WTC11 (cell line): ENCODE results near the gene UBC. TPM values are rescaled to one million over a fixed set of nuclear protein-coding genes. Genes with fewer than 3 reads are reported as not detected.
"Not testable (repeated sequence)": the region's sequence is repeated elsewhere in the genome, so short reads cannot be mapped to it uniquely, and the experiment has no call there.

Source experiments
- ATAC-seq: fragments of 200-7000 bp; cut with Tn5 transposase; 2 replicates; pipeline ENCODE4 v1.10.0; 2021; ENCODE audit warnings: mild to moderate bottlenecking, moderate library complexity
- CTCF ChIA-PET: fragments of 300-600 bp; sonication (Branson Sonifier 250); formaldehyde crosslinking; loops from one replicate; lab custom pipeline; 2021; ENCODE audit warnings: antibody characterized with exemption; lab: Charles Lee
- POLR2A ChIA-PET: fragments of 350-600 bp; sonication (Branson Sonifier 250); formaldehyde crosslinking; loops from one replicate; lab custom pipeline; 2021; ENCODE audit warnings: antibody characterized with exemption; lab: Charles Lee
- DNase-seq: peaks from one replicate; pipeline ENCODE4 v3.0.0; 2021; ENCODE audit warnings: low spot score
- H3K27ac Mint-ChIP-seq: 2 replicates; pipeline ENCODE4 v1.8.0; 2021; ENCODE audit warnings: mixed read lengths
- H3K27me3 Mint-ChIP-seq: 2 replicates; pipeline ENCODE4 v1.8.0; 2021; ENCODE audit warnings: low read depth, mild to moderate bottlenecking, moderate library complexity, mixed read lengths
- H3K36me3 Mint-ChIP-seq: 2 replicates; pipeline ENCODE4 v1.8.0; 2021; ENCODE audit warnings: mixed read lengths
- H3K4me1 Mint-ChIP-seq: 2 replicates; pipeline ENCODE4 v1.8.0; 2022; ENCODE audit warnings: mixed read lengths
- H3K4me3 Mint-ChIP-seq: 2 replicates; pipeline ENCODE4 v1.8.0; 2021; ENCODE audit warnings: mild to moderate bottlenecking, moderate library complexity, mixed read lengths
- H3K9me3 Mint-ChIP-seq: 2 replicates; pipeline ENCODE4 v1.8.0; 2021; ENCODE audit warnings: mixed read lengths
- CREM ChIP-seq: sonication (generic); formaldehyde crosslinking; IDR thresholded peaks from 2 replicates; pipeline ENCODE4 v1.8.1; 2022; ENCODE audit warnings: mild to moderate bottlenecking, missing genetic modification reagents, moderate library complexity
- E2F5 ChIP-seq: sonication (generic); formaldehyde crosslinking; IDR thresholded peaks from 2 replicates; pipeline ENCODE4 v1.8.1; 2022; ENCODE audit warnings: mild to moderate bottlenecking, moderate library complexity, missing genetic modification reagents
- ETV6 ChIP-seq: sonication (generic); formaldehyde crosslinking; IDR thresholded peaks from 2 replicates; pipeline ENCODE4 v1.8.1; 2022; ENCODE audit warnings: mild to moderate bottlenecking, missing genetic modification reagents
- FOXP1 ChIP-seq: sonication (generic); formaldehyde crosslinking; IDR thresholded peaks from 2 replicates; pipeline ENCODE4 v1.8.0; 2022; ENCODE audit warnings: missing genetic modification reagents, mild to moderate bottlenecking, moderate library complexity, borderline replicate concordance
- JAZF1 ChIP-seq: fragments of 250-450 bp; sonication (Bioruptor Pico); IDR thresholded peaks from 2 replicates; pipeline ENCODE4 v1.9.0; 2021; ENCODE audit warnings: moderate library complexity, mild to moderate bottlenecking, inconsistent platforms
- MXD4 ChIP-seq: fragments of 250-450 bp; sonication (Bioruptor Pico); IDR thresholded peaks from 2 replicates; pipeline ENCODE4 v1.8.0; 2021; ENCODE audit warnings: mild to moderate bottlenecking, moderate library complexity, borderline replicate concordance
- PRDM15 ChIP-seq: sonication (generic); formaldehyde crosslinking; IDR thresholded peaks from 2 replicates; pipeline ENCODE4 v1.8.0; 2022; ENCODE audit warnings: missing genetic modification reagents
- PRRX2 ChIP-seq: fragments of 250-450 bp; sonication (Bioruptor Pico); IDR thresholded peaks from 2 replicates; pipeline ENCODE4 v1.8.0; 2021; ENCODE audit warnings: mild to moderate bottlenecking
- SMAD4 ChIP-seq: sonication (generic); formaldehyde crosslinking; IDR thresholded peaks from 2 replicates; pipeline ENCODE4 v1.8.0; 2022; ENCODE audit warnings: mild to moderate bottlenecking, missing genetic modification reagents
- TEAD4 ChIP-seq: sonication (generic); formaldehyde crosslinking; IDR thresholded peaks from 2 replicates; pipeline ENCODE4 v1.8.0; 2022; ENCODE audit warnings: mild to moderate bottlenecking, missing genetic modification reagents
- USF2 ChIP-seq: sonication (generic); formaldehyde crosslinking; IDR thresholded peaks from 2 replicates; pipeline ENCODE4 v1.8.1; 2023; ENCODE audit warnings: mild to moderate bottlenecking, missing genetic modification reagents, moderate library complexity
- ZBTB21 ChIP-seq: sonication (generic); formaldehyde crosslinking; IDR thresholded peaks from 2 replicates; pipeline ENCODE4 v1.8.1; 2023; ENCODE audit warnings: mild to moderate bottlenecking, missing genetic modification reagents, borderline replicate concordance
- ZNF121 ChIP-seq: sonication (generic); formaldehyde crosslinking; IDR thresholded peaks from 2 replicates; pipeline ENCODE4 v1.8.0; 2023; ENCODE audit warnings: missing genetic modification reagents
- ZNF138 ChIP-seq: sonication (generic); formaldehyde crosslinking; conservative IDR thresholded peaks from 2 replicates; pipeline ENCODE4 v1.8.1; 2022; ENCODE audit warnings: mild to moderate bottlenecking, moderate library complexity, missing genetic modification reagents
- ZNF425 ChIP-seq: fragments of 250-450 bp; sonication (Bioruptor Pico); conservative IDR thresholded peaks from 2 replicates; pipeline ENCODE4 v1.9.0; 2021; ENCODE audit warnings: mild to moderate bottlenecking
- ZNF671 ChIP-seq: fragments of 250-450 bp; sonication (Bioruptor Pico); IDR thresholded peaks from 2 replicates; pipeline ENCODE4 v1.8.0; 2021; ENCODE audit warnings: mild to moderate bottlenecking
- total RNA-seq: library from RNA; stranded (reverse); gene quantifications from 3 replicates; pipeline ENCODE4 v1.2.3, GENCODE V29; 2021
- TF ChIP-seq, protein P1 (sequence below): fragments of 250-450 bp; sonication (Bioruptor Pico); IDR thresholded peaks from 2 replicates; pipeline ENCODE4 v2.1.2; 2022; ENCODE audit warnings: mild to moderate bottlenecking, moderate library complexity
- TF ChIP-seq, protein P2 (sequence below): fragments of 250-450 bp; sonication (Bioruptor Pico); IDR thresholded peaks from 2 replicates; pipeline ENCODE4 v1.9.0; 2021; ENCODE audit warnings: mild to moderate bottlenecking
- TF ChIP-seq, protein P3 (sequence below): sonication (generic); formaldehyde crosslinking; IDR thresholded peaks from 2 replicates; pipeline ENCODE4 v1.8.0; 2022; ENCODE audit warnings: mild to moderate bottlenecking, missing genetic modification reagents
- TF ChIP-seq, protein P4 (sequence below): sonication (generic); formaldehyde crosslinking; IDR thresholded peaks from 2 replicates; pipeline ENCODE4 v1.8.1; 2022; ENCODE audit warnings: low read depth, mild to moderate bottlenecking, moderate library complexity, missing genetic modification reagents, borderline replicate concordance

UBC gene
- total RNA-seq, 1 experiment from 2014 or later: 530 TPM

DNA sequence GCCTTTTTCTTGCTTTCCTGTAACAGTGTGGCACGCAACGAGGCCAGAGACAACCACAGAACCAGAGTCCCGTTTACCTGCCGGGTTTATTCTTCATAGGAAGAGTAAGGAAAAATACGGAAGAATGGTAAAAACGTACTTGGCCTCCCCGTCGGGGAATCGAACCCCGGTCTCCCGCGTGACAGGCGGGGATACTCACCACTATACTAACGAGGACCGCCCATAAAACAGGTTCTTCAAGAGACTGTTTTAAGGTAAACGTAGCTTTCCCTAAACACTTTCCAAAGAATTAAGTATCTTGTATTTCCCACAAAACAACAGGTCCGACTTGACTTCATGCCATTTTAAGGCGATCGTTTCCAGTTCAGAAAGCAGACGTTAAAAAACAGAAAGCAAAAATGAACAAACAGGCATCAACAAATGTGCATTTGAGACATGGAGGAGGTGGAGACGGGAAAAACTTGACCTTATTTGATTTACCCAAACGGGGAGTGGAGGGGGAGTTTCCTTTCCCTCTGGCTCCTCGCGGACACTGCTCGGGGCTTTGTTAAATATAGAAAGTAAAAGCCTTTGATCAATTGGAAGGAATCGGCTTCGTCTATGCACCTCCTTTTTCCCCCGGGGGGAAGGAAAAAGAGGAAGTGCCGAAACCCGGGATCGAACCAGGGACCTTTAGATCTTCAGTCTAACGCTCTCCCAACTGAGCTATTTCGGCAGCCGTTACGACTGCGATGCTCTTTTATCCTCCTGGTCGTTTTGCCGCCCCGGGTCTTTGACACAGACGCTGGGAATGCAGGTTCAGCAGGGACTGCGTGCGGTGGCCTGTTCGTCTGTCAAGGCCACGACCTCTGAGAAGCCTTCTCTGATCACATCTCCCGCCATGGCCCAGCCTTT lies 13.0 kb upstream of the UBC start (continued):
- TF ChIP-seq, protein P1, sequence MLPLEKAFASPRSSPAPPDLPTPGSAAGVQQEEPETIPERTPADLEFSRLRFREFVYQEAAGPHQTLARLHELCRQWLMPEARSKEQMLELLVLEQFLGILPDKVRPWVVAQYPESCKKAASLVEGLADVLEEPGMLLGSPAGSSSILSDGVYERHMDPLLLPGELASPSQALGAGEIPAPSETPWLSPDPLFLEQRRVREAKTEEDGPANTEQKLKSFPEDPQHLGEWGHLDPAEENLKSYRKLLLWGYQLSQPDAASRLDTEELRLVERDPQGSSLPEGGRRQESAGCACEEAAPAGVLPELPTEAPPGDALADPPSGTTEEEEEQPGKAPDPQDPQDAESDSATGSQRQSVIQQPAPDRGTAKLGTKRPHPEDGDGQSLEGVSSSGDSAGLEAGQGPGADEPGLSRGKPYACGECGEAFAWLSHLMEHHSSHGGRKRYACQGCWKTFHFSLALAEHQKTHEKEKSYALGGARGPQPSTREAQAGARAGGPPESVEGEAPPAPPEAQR (CRISPR knock-in tag): 0 out of 2 replicates have a peak, but pooled peaks have one; percentile 29
- TF ChIP-seq CREM (CRISPR knock-in tag) (no peak), SMAD4 (CRISPR knock-in tag) (no peak), PRDM15 (CRISPR knock-in tag) (peak; percentile 15; the same call in 1 of the 2 replicates), JAZF1 (CRISPR knock-in tag) (no peak), PRRX2 (CRISPR knock-in tag) (no peak), TEAD4 (CRISPR knock-in tag) (0 out of 2 replicates have a peak, but pooled peaks have one; percentile 54), ETV6 (CRISPR knock-in tag) (peak; percentile 35; the same call in 1 of the 2 replicates), ZNF671 (CRISPR knock-in tag) (0 out of 2 replicates have a peak, but pooled peaks have one; percentile 28), ZNF121 (peak; percentile 72; the same call in 1 of the 2 replicates)
- TF ChIP-seq, protein P2, sequence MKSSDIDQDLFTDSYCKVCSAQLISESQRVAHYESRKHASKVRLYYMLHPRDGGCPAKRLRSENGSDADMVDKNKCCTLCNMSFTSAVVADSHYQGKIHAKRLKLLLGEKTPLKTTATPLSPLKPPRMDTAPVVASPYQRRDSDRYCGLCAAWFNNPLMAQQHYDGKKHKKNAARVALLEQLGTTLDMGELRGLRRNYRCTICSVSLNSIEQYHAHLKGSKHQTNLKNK (CRISPR knock-in tag): no peak

DNA sequence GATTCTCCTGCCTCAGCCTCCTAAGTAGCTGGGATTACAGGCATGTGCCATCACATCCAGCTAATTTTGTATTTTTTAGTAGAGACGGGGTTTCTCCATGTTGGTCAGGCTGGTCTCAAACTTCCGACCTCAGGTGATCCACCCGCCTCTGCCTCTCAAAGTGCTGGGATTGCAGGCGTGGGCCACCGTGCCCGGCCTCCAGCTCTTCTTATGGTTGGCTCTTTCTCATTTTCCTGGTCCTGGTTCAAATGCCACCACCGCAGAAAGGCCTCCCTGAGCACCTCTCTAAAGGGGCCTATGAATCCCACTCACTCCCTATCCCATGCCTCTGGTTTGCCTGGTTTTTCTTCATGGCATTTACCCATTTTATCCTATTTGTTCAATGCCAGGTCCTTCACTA lies 11.3 kb upstream of the UBC start:
- H3K27me3 Mint-ChIP-seq, ATAC-seq, H3K27ac Mint-ChIP-seq, POLR2A ChIA-PET, H3K9me3 Mint-ChIP-seq, DNase-seq, H3K4me3 Mint-ChIP-seq, H3K36me3 Mint-ChIP-seq: not testable (repeated sequence)
- H3K4me1 Mint-ChIP-seq: peaks cover 31% of the 10 kb centered on the region
- CTCF ChIA-PET: interaction anchor here (1.5 kb wide), 1 partner anchor 19 kb away, joined by 3 read pairs; no protein-coding TSS in a partner anchor

- ChIA-PET POLR2A (no interaction called here), CTCF (no interaction called here)
- Mint-ChIP-seq H3K4me1 (peaks cover 35% of the 10 kb centered on the region), H3K36me3 (no peaks in the 10 kb centered on the region), H3K4me3 (no peak overlapping the region), H3K9me3 (no peaks in the 10 kb centered on the region), H3K27me3 (peaks cover 4% of the 10 kb centered on the region), H3K27ac (no peak overlapping the region)
- DNase-seq: no peak
- ATAC-seq: no peak
- no peak for TF ChIP-seq E2F5 (CRISPR knock-in tag)
- no peak for TF ChIP-seq ZNF425 (CRISPR knock-in tag)
- no peak for TF ChIP-seq MXD4 (CRISPR knock-in tag)
- TF ChIP-seq ZBTB21 (CRISPR knock-in tag): no peak
- TF ChIP-seq ZNF138: no peak
- TF ChIP-seq, protein P3, sequence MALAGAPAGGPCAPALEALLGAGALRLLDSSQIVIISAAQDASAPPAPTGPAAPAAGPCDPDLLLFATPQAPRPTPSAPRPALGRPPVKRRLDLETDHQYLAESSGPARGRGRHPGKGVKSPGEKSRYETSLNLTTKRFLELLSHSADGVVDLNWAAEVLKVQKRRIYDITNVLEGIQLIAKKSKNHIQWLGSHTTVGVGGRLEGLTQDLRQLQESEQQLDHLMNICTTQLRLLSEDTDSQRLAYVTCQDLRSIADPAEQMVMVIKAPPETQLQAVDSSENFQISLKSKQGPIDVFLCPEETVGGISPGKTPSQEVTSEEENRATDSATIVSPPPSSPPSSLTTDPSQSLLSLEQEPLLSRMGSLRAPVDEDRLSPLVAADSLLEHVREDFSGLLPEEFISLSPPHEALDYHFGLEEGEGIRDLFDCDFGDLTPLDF (CRISPR knock-in tag): no peak
- TF ChIP-seq FOXP1 (CRISPR knock-in tag): no peak
- TF ChIP-seq, protein P4, sequence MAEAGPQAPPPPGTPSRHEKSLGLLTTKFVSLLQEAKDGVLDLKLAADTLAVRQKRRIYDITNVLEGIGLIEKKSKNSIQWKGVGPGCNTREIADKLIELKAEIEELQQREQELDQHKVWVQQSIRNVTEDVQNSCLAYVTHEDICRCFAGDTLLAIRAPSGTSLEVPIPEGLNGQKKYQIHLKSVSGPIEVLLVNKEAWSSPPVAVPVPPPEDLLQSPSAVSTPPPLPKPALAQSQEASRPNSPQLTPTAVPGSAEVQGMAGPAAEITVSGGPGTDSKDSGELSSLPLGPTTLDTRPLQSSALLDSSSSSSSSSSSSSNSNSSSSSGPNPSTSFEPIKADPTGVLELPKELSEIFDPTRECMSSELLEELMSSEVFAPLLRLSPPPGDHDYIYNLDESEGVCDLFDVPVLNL (CRISPR knock-in tag): no peak
- no peak for TF ChIP-seq USF2 (CRISPR knock-in tag)
Observed at GRCh38 chr12:124925117-124925516, 10.7 kb upstream of the UBC start.
